Measurements from ENCODE around the gene RBM14.

DNA sequence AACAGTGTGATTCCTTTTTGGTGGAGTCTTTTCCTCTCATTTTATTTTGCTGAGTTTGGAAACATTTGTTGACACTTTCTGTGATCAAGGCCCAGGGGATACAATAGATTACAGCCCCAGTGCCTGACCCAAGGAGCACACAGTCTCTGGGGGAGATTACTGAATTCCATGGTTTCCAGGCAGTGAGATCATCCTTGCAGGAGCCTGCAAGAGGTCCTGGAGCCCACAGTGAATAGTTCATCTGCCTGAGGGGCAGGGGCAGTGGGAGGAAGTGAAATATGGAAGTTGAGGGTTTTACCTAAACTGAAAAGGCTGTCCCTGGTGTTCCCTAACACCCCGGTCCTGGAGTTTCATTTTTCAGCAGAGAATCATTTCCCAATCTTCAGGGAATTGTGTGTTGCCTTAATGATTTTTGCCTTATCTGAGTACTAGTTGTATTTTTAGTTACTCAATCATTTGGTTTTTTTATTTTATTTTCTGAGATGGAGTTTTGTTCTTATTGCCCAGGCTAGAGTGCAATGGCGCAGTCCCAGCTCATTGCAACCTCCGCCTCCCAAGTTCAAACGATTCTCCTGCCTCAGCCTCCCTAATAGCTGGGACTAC lies 15.7 kb upstream of the RBM14 start:
- no peak for TF ChIP-seq RFX5 (IDR thresholded peaks at IDR 0.05; ENCODE audit: low read depth, low read length)
- TF ChIP-seq, protein P1, sequence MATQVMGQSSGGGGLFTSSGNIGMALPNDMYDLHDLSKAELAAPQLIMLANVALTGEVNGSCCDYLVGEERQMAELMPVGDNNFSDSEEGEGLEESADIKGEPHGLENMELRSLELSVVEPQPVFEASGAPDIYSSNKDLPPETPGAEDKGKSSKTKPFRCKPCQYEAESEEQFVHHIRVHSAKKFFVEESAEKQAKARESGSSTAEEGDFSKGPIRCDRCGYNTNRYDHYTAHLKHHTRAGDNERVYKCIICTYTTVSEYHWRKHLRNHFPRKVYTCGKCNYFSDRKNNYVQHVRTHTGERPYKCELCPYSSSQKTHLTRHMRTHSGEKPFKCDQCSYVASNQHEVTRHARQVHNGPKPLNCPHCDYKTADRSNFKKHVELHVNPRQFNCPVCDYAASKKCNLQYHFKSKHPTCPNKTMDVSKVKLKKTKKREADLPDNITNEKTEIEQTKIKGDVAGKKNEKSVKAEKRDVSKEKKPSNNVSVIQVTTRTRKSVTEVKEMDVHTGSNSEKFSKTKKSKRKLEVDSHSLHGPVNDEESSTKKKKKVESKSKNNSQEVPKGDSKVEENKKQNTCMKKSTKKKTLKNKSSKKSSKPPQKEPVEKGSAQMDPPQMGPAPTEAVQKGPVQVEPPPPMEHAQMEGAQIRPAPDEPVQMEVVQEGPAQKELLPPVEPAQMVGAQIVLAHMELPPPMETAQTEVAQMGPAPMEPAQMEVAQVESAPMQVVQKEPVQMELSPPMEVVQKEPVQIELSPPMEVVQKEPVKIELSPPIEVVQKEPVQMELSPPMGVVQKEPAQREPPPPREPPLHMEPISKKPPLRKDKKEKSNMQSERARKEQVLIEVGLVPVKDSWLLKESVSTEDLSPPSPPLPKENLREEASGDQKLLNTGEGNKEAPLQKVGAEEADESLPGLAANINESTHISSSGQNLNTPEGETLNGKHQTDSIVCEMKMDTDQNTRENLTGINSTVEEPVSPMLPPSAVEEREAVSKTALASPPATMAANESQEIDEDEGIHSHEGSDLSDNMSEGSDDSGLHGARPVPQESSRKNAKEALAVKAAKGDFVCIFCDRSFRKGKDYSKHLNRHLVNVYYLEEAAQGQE (IDR thresholded peaks at IDR 0.05; ENCODE audit: low read depth, low read length) = no peak
- TF ChIP-seq, protein P2, sequence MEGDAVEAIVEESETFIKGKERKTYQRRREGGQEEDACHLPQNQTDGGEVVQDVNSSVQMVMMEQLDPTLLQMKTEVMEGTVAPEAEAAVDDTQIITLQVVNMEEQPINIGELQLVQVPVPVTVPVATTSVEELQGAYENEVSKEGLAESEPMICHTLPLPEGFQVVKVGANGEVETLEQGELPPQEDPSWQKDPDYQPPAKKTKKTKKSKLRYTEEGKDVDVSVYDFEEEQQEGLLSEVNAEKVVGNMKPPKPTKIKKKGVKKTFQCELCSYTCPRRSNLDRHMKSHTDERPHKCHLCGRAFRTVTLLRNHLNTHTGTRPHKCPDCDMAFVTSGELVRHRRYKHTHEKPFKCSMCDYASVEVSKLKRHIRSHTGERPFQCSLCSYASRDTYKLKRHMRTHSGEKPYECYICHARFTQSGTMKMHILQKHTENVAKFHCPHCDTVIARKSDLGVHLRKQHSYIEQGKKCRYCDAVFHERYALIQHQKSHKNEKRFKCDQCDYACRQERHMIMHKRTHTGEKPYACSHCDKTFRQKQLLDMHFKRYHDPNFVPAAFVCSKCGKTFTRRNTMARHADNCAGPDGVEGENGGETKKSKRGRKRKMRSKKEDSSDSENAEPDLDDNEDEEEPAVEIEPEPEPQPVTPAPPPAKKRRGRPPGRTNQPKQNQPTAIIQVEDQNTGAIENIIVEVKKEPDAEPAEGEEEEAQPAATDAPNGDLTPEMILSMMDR (IDR thresholded peaks at IDR 0.05 in 2 of 3, conservative IDR thresholded peaks at IDR 0.05 in 1 of 3; ENCODE audit: control insufficient read depth in 2 of 3, extremely low read depth in 1 of 3, insufficient read depth in 1 of 3, low read depth in 3 of 3, low read length in 3 of 3) = no peak
- TF ChIP-seq NBN (IDR thresholded peaks at IDR 0.05) = no peak
- TF ChIP-seq POLR2A (IDR thresholded peaks at IDR 0.05; ENCODE audit: low read depth, low read length) = no peak
- no peak for TF ChIP-seq ZNF24 (IDR thresholded peaks at IDR 0.05)
- TF ChIP-seq, protein P3, sequence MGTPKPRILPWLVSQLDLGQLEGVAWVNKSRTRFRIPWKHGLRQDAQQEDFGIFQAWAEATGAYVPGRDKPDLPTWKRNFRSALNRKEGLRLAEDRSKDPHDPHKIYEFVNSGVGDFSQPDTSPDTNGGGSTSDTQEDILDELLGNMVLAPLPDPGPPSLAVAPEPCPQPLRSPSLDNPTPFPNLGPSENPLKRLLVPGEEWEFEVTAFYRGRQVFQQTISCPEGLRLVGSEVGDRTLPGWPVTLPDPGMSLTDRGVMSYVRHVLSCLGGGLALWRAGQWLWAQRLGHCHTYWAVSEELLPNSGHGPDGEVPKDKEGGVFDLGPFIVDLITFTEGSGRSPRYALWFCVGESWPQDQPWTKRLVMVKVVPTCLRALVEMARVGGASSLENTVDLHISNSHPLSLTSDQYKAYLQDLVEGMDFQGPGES (IDR thresholded peaks at IDR 0.05) = no peak
- no peak for TF ChIP-seq EGR1 (IDR thresholded peaks at IDR 0.05; ENCODE audit: borderline replicate concordance in 1 of 2, low read depth in 2 of 2, low read length in 2 of 2)
- TF ChIP-seq TARDBP (IDR thresholded peaks at IDR 0.05; ENCODE audit: borderline replicate concordance) = no peak
